T-cell (primary cell): ENCODE measurements around the gene SCFD2. TPM values are rescaled to one million over a fixed set of nuclear protein-coding genes. Genes with fewer than 3 reads are reported as not detected.

Source experiments
- ATAC-seq, 4 experiments: fragments of 200-7000 bp in 3 of 4; fragments of 150-1000 bp in 1 of 4; cut with Tn5 transposase; replicated peaks in 1 of 4; 1 replicate in 3 of 4; 2 replicates in 1 of 4; pipeline ENCODE4 v1.10.0; 2021; ENCODE audit warnings: moderate library complexity in 3 of 4, mild to moderate bottlenecking in 2 of 4, moderate number of reproducible peaks in 1 of 4
- CTCF ChIA-PET, 2 donors: fragments of 300-600 bp; sonication (Branson Sonifier 250); formaldehyde crosslinking; loops; one replicate each; lab custom pipeline; 2022; ENCODE audit warnings: antibody characterized with exemption in 2 of 2; lab: Charles Lee
- POLR2A ChIA-PET, 2 donors: fragments of 300-600 bp; sonication (Branson Sonifier 250); formaldehyde crosslinking; loops; one replicate each; lab custom pipeline; 2022; ENCODE audit warnings: antibody characterized with exemption in 2 of 2; lab: Charles Lee
- DNase-seq, 35 experiments: peaks; one replicate each; pipeline versions ENCODE4 v3.0.0 to v3.0.0-alpha.2; 2013 to 2023
- H3K27ac ChIP-seq: one replicate; pipeline ENCODE4 v1.5.1; 2013; ENCODE audit warnings: low read length
- H3K27me3 ChIP-seq, 2 experiments: replicated peaks in 1 of 2; 1 replicate in 1 of 2; 2 replicates in 1 of 2; pipeline versions ENCODE4 v1.6.1 to v1.7.0; 2013; ENCODE audit warnings: low read length in 1 of 2, mixed read lengths in 1 of 2; ENCODE audit not compliant: control insufficient read depth in 2 of 2, insufficient read depth in 2 of 2; ENCODE audit errors: extremely low read depth in 1 of 2
- H3K36me3 ChIP-seq, 2 donors: 1 replicate in 1 of 2; 2 replicates in 1 of 2; pipeline versions ENCODE4 v1.6.1 to v1.7.0; 2013; ENCODE audit warnings: low read length in 1 of 2; ENCODE audit not compliant: control insufficient read depth in 2 of 2, insufficient read depth in 1 of 2; ENCODE audit errors: extremely low read depth in 1 of 2
- H3K4me1 ChIP-seq, 2 experiments: 1 replicate in 1 of 2; 2 replicates in 1 of 2; pipeline versions ENCODE4 v1.6.1 to v1.7.0; 2013; ENCODE audit warnings: low read length in 2 of 2, mixed read lengths in 1 of 2; ENCODE audit not compliant: insufficient read depth in 2 of 2, control insufficient read depth in 1 of 2; ENCODE audit errors: extremely low read depth in 1 of 2
- H3K4me3 ChIP-seq, 2 donors: 1 replicate in 1 of 2; 2 replicates in 1 of 2; pipeline versions ENCODE4 v1.5.1 to v1.7.0; 2013; ENCODE audit warnings: mild to moderate bottlenecking in 2 of 2, low read length in 1 of 2, moderate library complexity in 1 of 2; ENCODE audit not compliant: control insufficient read depth in 1 of 2; ENCODE audit errors: extremely low read depth in 1 of 2
- H3K9me3 ChIP-seq: 2 replicates; pipeline ENCODE4 v1.7.0; 2013
- H3K27ac Mint-ChIP-seq, 2 donors: one replicate each; pipeline ENCODE4 v1.8.0; 2020 to 2021; ENCODE audit warnings: mild to moderate bottlenecking in 2 of 2, mixed read lengths in 2 of 2
- H3K27me3 Mint-ChIP-seq, 2 donors: one replicate each; pipeline ENCODE4 v1.8.0; 2021 to 2022; ENCODE audit warnings: mixed read lengths in 2 of 2
- H3K36me3 Mint-ChIP-seq: one replicate; pipeline ENCODE4 v1.8.0; 2021; ENCODE audit warnings: mixed read lengths
- H3K4me1 Mint-ChIP-seq, 3 donors: one replicate each; pipeline ENCODE4 v1.8.0; 2020 to 2022; ENCODE audit warnings: mixed read lengths in 3 of 3, mild to moderate bottlenecking in 1 of 3
- H3K4me3 Mint-ChIP-seq, 3 donors: one replicate each; pipeline ENCODE4 v1.8.0; 2020 to 2022; ENCODE audit warnings: mild to moderate bottlenecking in 3 of 3, mixed read lengths in 3 of 3, moderate library complexity in 3 of 3
- H3K9me3 Mint-ChIP-seq, 3 donors: one replicate each; pipeline ENCODE4 v1.8.0; 2020 to 2022; ENCODE audit warnings: mixed read lengths in 3 of 3
- WGBS: methylation state at CpG from one replicate; pipeline ENCODE4 v1.1.5; 2013; ENCODE audit warnings: missing lambda C conversion rate; ENCODE audit not compliant: insufficient coverage; 5-methylcytosine and 5-hydroxymethylcytosine counted together
- total RNA-seq, 35 experiments: library from RNA in 6 of 35; stranded (reverse) in 6 of 35; fragments of 120-200 nt in 1 of 35; gene quantifications; one replicate each; pipeline versions ENCODE4 v1.2.1 to v1.2.4 and lab custom pipeline; 2013 to 2026

Gene SCFD2
- total RNA-seq, 5 donors from 2014 or later (not counting 1 experiment from before 2014, with no cell fraction given): 19.0 to 28.9 (median 21.8) TPM

DNA sequence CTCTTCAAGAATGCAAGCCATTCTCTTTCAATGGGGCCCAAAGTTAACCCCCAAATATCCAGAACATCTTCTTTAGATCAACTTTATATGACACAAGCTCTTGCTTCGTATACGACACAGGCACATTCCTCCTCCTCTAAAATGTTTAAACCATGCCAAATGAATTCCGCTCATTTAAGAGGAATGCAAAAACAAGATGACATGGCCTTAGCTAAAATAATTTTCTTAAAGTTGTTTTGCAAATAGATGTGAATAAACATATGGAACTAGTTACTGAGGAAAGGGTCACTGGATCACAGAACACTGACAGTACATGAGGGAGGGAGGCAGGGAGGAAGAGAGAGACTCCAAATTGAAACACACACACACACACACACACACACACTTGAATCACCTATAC is 406.3 kb downstream of the SCFD2 start:
- Histone ChIP-seq H3K27me3 (no peaks in the 10 kb centered on the region), H3K27ac (no peak overlapping the region), H3K4me3 (no peak overlapping the region), H3K4me1 (no peaks in the 10 kb centered on the region), H3K9me3 (no peaks in the 10 kb centered on the region), H3K36me3 (no peaks in the 10 kb centered on the region)
- ATAC-seq (no peak), DNase-seq (no peak)
- no peaks in the 10 kb centered on the region for H3K4me1 Mint-ChIP-seq
- no peaks in the 10 kb centered on the region for H3K9me3 Mint-ChIP-seq
- ChIA-PET POLR2A (no interaction called here), CTCF (interaction anchor here in 1 of 2 donors (0.7 kb wide), 1 partner anchor 8 kb away, joined by 3 read pairs; no protein-coding TSS in a partner anchor)
- WGBS: no CpG with 5 or more reads among the region's 3 CpGs
- no peaks in the 10 kb centered on the region for H3K27me3 Mint-ChIP-seq
- H3K27ac Mint-ChIP-seq: no peak overlapping the region
- H3K36me3 Mint-ChIP-seq: peaks cover 26% of the 10 kb centered on the region
- no peak overlapping the region for H3K4me3 Mint-ChIP-seq

DNA sequence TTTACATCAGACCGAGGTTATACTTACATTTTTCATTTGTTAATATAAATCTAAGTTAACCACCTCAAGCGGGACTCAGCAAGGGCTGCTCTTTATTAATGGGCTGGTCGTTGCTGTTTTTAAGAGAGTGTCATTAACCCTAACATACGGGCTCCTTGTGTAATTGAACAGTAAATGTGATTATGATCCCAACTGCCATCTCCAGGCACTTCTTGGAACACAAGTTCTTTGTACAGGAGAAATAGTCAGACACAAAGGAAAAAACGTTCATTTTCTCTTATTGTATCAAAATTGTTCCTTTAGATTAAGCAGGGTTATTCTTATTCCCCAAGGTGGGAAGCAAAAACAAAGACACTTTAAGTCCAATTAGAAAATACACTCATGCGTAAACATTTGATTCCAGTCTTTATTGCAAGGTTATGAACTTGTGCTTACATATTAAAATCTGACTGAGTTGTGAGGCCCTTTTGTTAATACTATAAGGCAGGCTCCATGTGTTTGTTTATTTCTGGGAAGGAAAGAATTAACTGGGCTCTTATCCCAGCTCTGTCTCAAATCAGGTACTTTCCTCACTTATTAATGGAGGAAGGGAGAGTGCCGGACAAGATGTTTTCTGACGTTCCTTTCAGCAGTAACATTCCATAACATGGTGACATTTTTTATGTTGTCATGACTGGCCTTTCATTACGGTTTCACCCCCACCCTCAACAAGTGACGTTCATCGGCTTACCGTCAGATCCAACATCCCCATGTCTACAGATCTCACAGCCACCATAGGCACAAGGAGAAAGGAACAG is 407.8 kb downstream of the SCFD2 start:
- Mint-ChIP-seq H3K27me3 (no peaks in the 10 kb centered on the region), H3K27ac (no peak overlapping the region), H3K4me3 (no peak overlapping the region), H3K9me3 (no peaks in the 10 kb centered on the region), H3K4me1 (no peaks in the 10 kb centered on the region), H3K36me3 (peaks cover 30% of the 10 kb centered on the region)
- H3K4me1 ChIP-seq: no peaks in the 10 kb centered on the region
- WGBS: no CpG with 5 or more reads among the region's 12 CpGs
- H3K36me3 ChIP-seq: no peaks in the 10 kb centered on the region
- no peak overlapping the region for H3K27ac ChIP-seq
- ATAC-seq (no peak), DNase-seq (no peak)
- ChIA-PET POLR2A (no interaction called here), CTCF (no interaction called here)
- no peak overlapping the region for H3K4me3 ChIP-seq
- H3K9me3 ChIP-seq: no peaks in the 10 kb centered on the region
- no peaks in the 10 kb centered on the region for H3K27me3 ChIP-seq

DNA sequence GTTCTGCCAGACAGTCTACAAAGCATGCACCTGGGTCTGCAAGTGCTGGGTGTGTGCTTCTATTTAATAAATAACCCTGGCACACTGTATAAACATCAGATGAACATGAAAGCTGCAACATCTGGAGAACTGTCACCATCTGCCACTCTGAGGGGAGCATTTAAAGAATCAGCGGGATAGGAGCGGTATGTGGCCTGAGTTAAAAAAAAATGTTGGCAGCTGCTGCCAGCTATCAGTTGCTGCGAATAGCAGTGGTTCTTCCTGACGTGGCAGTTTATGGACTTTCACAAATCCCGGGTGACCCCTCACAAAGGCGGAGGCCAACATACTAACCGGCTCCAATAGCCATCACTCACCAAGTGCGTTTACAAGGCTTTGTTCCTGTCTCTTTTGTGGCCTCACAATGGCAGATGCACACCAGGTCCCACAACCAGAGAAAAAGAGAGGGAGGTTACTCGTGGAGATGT is 408.6 kb downstream of the SCFD2 start:
- Histone ChIP-seq H3K27me3 (no peaks in the 10 kb centered on the region), H3K36me3 (no peaks in the 10 kb centered on the region), H3K4me1 (no peaks in the 10 kb centered on the region), H3K9me3 (no peaks in the 10 kb centered on the region), H3K27ac (no peak overlapping the region), H3K4me3 (no peak overlapping the region)
- ATAC-seq: no peak
- WGBS: 61% methylated on average over 8 of the region's 9 CpGs
- no peaks in the 10 kb centered on the region for H3K27me3 Mint-ChIP-seq
- no peak for DNase-seq
- H3K4me1 Mint-ChIP-seq: no peaks in the 10 kb centered on the region
- ChIA-PET POLR2A (no interaction called here), CTCF (no interaction called here)
- H3K27ac Mint-ChIP-seq: no peak overlapping the region
- H3K36me3 Mint-ChIP-seq: peaks cover 35% of the 10 kb centered on the region
- no peaks in the 10 kb centered on the region for H3K9me3 Mint-ChIP-seq
- no peak overlapping the region for H3K4me3 Mint-ChIP-seq

DNA sequence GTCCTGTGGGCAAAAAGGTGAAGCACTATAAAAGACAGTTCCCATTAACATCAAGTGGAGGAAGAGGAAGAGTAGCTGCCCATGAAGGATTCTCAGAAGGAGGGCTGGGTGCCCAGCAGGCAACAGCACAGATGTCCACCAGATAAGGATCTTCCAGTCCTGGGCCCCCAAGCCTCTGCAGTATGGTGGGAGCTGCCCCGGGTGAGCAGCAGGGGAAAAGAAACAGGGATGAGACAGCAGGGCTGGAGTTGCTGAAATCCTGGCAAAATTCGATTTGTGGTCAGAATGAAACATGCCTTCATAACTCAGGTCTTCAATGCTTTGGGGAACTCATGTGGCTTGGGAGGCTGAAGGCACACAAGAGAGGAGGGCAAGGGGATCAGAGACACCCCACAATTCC is 409.2 kb downstream of the SCFD2 start:
- POLR2A ChIA-PET: no interaction called here
- Histone ChIP-seq H3K4me1 (no peaks in the 10 kb centered on the region), H3K9me3 (no peaks in the 10 kb centered on the region), H3K4me3 (no peak overlapping the region), H3K27me3 (no peaks in the 10 kb centered on the region), H3K27ac (no peak overlapping the region), H3K36me3 (no peaks in the 10 kb centered on the region)
- Mint-ChIP-seq H3K4me3 (no peak overlapping the region), H3K36me3 (peaks cover 35% of the 10 kb centered on the region), H3K9me3 (no peaks in the 10 kb centered on the region), H3K27me3 (no peaks in the 10 kb centered on the region), H3K4me1 (no peaks in the 10 kb centered on the region), H3K27ac (no peak overlapping the region)
- DNase-seq (no peak), ATAC-seq (no peak)
- no CpG with 5 or more reads among the region's 2 CpGs for WGBS
- CTCF ChIA-PET: no interaction called here

DNA sequence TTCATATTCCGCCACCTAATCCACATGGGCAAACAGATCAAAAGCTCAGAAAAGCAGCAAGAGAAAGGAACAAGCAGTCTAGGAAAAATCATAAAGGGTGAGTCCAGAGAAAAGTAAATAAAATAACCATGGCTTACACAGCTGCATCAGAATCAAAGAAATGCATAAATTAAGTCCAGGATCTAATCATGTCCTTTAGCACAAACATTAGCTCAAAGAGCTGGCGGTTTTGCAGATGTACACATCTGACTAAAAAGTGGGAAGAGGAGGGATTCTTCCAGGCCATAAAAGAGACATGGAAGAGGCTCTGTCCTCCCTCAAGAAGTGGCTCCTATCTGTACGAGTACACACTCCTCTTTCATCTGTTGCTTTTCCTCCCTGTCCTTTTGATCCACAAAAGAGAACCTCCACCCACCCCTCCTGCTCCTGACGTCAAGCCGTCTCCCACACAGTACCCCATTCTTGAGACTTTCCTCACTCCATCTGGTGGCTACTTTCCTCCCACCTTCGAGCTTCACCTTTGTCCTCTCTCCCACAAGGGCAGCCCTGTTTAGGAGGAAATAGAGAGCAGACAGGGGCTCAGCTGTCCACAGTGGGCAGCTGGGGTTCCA is 411.2 kb downstream of the SCFD2 start:
- POLR2A ChIA-PET: no interaction called here
- no peak overlapping the region for H3K27ac Mint-ChIP-seq
- 85% methylated on average over 2 of the region's 6 CpGs for WGBS
- H3K36me3 ChIP-seq: no peaks in the 10 kb centered on the region
- no peaks in the 10 kb centered on the region for H3K27me3 Mint-ChIP-seq
- no peak overlapping the region for H3K4me3 Mint-ChIP-seq
- no peaks in the 10 kb centered on the region for H3K9me3 ChIP-seq
- H3K4me1 Mint-ChIP-seq: no peaks in the 10 kb centered on the region
- no peak for DNase-seq
- H3K9me3 Mint-ChIP-seq: no peaks in the 10 kb centered on the region
- no peak for ATAC-seq
- no peak overlapping the region for H3K27ac ChIP-seq
- H3K27me3 ChIP-seq: no peaks in the 10 kb centered on the region
- CTCF ChIA-PET: interaction anchor here in 1 of 2 donors (0.6 kb wide), 2 partner anchors 39 to 1338 kb away, joined by 3 read pairs; no protein-coding TSS in a partner anchor
- H3K4me3 ChIP-seq: no peak overlapping the region
- H3K36me3 Mint-ChIP-seq: peaks cover 51% of the 10 kb centered on the region
- H3K4me1 ChIP-seq: no peaks in the 10 kb centered on the region

DNA sequence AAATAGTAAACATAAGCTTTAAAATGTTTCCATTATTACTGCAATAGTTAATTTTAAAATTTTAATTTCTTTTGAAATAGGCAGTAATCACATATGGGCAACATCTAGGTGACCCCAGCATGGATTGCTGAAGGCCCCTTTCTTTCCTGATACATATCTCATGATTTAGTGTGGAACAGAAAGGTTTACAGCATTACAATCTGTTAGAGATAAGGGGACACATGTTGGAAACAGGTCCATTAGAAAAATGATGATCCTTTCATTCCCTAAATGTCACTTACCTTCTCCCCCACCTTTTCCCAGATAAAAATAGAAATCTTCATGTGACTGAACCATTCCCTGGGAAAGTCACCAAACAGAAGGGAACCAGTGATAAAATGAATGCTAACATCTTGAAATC is 413.3 kb downstream of the SCFD2 start:
- Mint-ChIP-seq H3K27me3 (no peaks in the 10 kb centered on the region), H3K4me1 (no peaks in the 10 kb centered on the region), H3K36me3 (peaks cover 56% of the 10 kb centered on the region), H3K4me3 (no peak overlapping the region), H3K27ac (no peak overlapping the region), H3K9me3 (no peaks in the 10 kb centered on the region)
- Histone ChIP-seq H3K27ac (no peak overlapping the region), H3K4me3 (no peak overlapping the region), H3K36me3 (no peaks in the 10 kb centered on the region), H3K9me3 (no peaks in the 10 kb centered on the region), H3K4me1 (no peaks in the 10 kb centered on the region), H3K27me3 (no peaks in the 10 kb centered on the region)
- DNase-seq: no peak
- ChIA-PET CTCF (no interaction called here), POLR2A (no interaction called here)
- no peak for ATAC-seq
